GM12878 (cell line): ENCODE data around the gene C2orf92. TPM values are rescaled to one million over a fixed set of nuclear protein-coding genes. Genes with fewer than 3 reads are reported as not detected.

ENCODE experiments used
- ATAC-seq: fragments of 200-7000 bp; cut with Tn5 transposase; 3 replicates; pipeline ENCODE4 v1.9.1; 2020; ENCODE audit warnings: mild to moderate bottlenecking, moderate library complexity
- BruUV-seq: library from RNA; stranded (reverse); fragments of 400-500 nt; replicated peaks from 2 replicates; lab custom pipeline; 2021; lab: Mats Ljungman, UMichigan
- CTCF ChIA-PET: fragments of 300-600 bp; sonication (Branson Sonifier 250); formaldehyde crosslinking; extraction: SDS; loops from one replicate; lab custom pipeline; 2021; ENCODE audit warnings: inconsistent platforms; lab: Yijun Ruan, JAX
- POLR2A ChIA-PET: fragments of 350-600 bp; formaldehyde crosslinking; extraction: SDS; loops from one replicate; lab custom pipeline; 2021; ENCODE audit warnings: inconsistent platforms; lab: Charles Lee
- RAD21 ChIA-PET: fragments of 300-600 bp; sonication (Branson Sonifier 250); formaldehyde crosslinking; loops from one replicate; lab custom pipeline; 2023; ENCODE audit warnings: antibody characterized with exemption; ENCODE audit not compliant: unreplicated experiment; lab: Charles Lee
- SMC1A ChIA-PET: fragments of 300-600 bp; sonication (Branson Sonifier 250); formaldehyde crosslinking; loops from one replicate; lab custom pipeline; 2023; ENCODE audit not compliant: unreplicated experiment, uncharacterized antibody; lab: Charles Lee
- DNase-seq: peaks from one replicate; pipeline ENCODE4 v3.0.0-alpha.2; 2011; ENCODE audit warnings: low read depth, low spot score
- FAIRE-seq: peaks from 3 replicates; lab custom pipeline; 2011; peaks lifted over from hg19 to GRCh38; lab: Jason Lieb, UNC
- H2AFZ ChIP-seq: 2 replicates; pipeline ENCODE4 v1.6.0; 2011; ENCODE audit warnings: low read depth, low read length, control low read depth; ENCODE audit not compliant: control insufficient read depth
- H3K27ac ChIP-seq: 2 replicates; pipeline ENCODE4 v1.5.1; 2011; ENCODE audit warnings: control low read depth; ENCODE audit not compliant: control insufficient read depth, insufficient read depth
- H3K27me3 ChIP-seq, 2 experiments: replicated peaks in 1 of 2; 2 replicates each; pipeline versions ENCODE4 v1.6.0 to v1.6.1; 2011; ENCODE audit warnings: low read length in 1 of 2; ENCODE audit not compliant: control insufficient read depth in 2 of 2, insufficient read depth in 2 of 2
- H3K36me3 ChIP-seq, 2 experiments: 2 replicates each; pipeline ENCODE4 v1.5.1; 2011; ENCODE audit warnings: low read length in 1 of 2; ENCODE audit not compliant: control insufficient read depth in 2 of 2, insufficient read depth in 2 of 2
- H3K4me1 ChIP-seq: 2 replicates; pipeline ENCODE4 v1.6.1; 2011; ENCODE audit warnings: mild to moderate bottlenecking, low read length, moderate library complexity, mixed read lengths; ENCODE audit not compliant: control insufficient read depth, insufficient read depth
- H3K4me2 ChIP-seq: 2 replicates; pipeline ENCODE4 v1.6.0; 2011; ENCODE audit warnings: control low read depth; ENCODE audit not compliant: control insufficient read depth, insufficient read depth
- H3K4me3 ChIP-seq: fragments of 200-600 bp; sonication (generic); 2 replicates; pipeline ENCODE4 v1.5.1; 2016
- H3K79me2 ChIP-seq: 2 replicates; pipeline ENCODE4 v1.6.0; 2011; ENCODE audit warnings: low read length; ENCODE audit not compliant: control insufficient read depth, insufficient read depth
- H3K9ac ChIP-seq: 2 replicates; pipeline ENCODE4 v1.8.0; 2011; ENCODE audit warnings: low read length, control low read depth, mixed read lengths; ENCODE audit not compliant: control insufficient read depth, insufficient read depth
- H3K9me3 ChIP-seq: replicated peaks from 3 replicates; pipeline ENCODE4 v1.5.1; 2011; ENCODE audit warnings: mild to moderate bottlenecking, low read length; ENCODE audit not compliant: control insufficient read depth, insufficient read depth
- H4K20me1 ChIP-seq: 2 replicates; pipeline ENCODE4 v1.6.0; 2011; ENCODE audit not compliant: control insufficient read depth, insufficient read depth
- CBX3 ChIP-seq: fragments of 200-600 bp; sonication (generic); IDR thresholded peaks from 2 replicates; pipeline ENCODE4 v1.6.1; 2016; ENCODE audit warnings: low read depth, borderline replicate concordance
- CHD2 ChIP-seq: IDR thresholded peaks from 2 replicates; pipeline ENCODE4 v1.6.1; 2011; ENCODE audit warnings: low read depth, low read length, improper control_type of control experiment, borderline replicate concordance
- CHD4 ChIP-seq: fragments of 200-600 bp; sonication (generic); IDR thresholded peaks from 2 replicates; pipeline ENCODE4 v1.6.1; 2016; ENCODE audit warnings: mild to moderate bottlenecking
- ESRRA ChIP-seq: IDR thresholded peaks from 2 replicates; pipeline ENCODE4 v1.6.1; 2012; ENCODE audit warnings: mild to moderate bottlenecking, low read length, improper control_type of control experiment
- NFXL1 ChIP-seq: fragments of 450-650 bp; IDR thresholded peaks from 2 replicates; pipeline ENCODE4 v1.6.1; 2017; ENCODE audit warnings: antibody characterized with exemption, mild to moderate bottlenecking, borderline replicate concordance
- RFX5 ChIP-seq: IDR thresholded peaks from 2 replicates; pipeline ENCODE4 v1.6.1; 2011; ENCODE audit warnings: low read depth, low read length, improper control_type of control experiment
- SMAD1 ChIP-seq: fragments of 450-650 bp; IDR thresholded peaks from 2 replicates; pipeline ENCODE4 v1.6.1; 2018; ENCODE audit warnings: mild to moderate bottlenecking, low read depth; ENCODE audit not compliant: partially characterized antibody
- WGBS: methylation state at CpG from one replicate; pipeline ENCODE4 v1.1.6; 2016; ENCODE audit warnings: low lambda C conversion rate; ENCODE audit not compliant: insufficient replicate concordance, insufficient coverage; ENCODE audit errors: missing lambda C conversion rate; 5-methylcytosine and 5-hydroxymethylcytosine counted together
- in situ Hi-C: fragments of 300-500 bp; cut with MboI; formaldehyde crosslinking; loops from 9 replicates; pipeline ENCODE4 v1.14.3; 2018; ENCODE audit warnings: mixed read lengths
- intact Hi-C: fragments of 100-400 bp; cut with micrococcal nuclease; formaldehyde crosslinking; loops from one replicate; pipeline ENCODE4 v1.14.2; 2022; ENCODE audit not compliant: unreplicated experiment
- polyA plus RNA-seq, 11 experiments: library from polyadenylated mRNA; depleted of rRNA in 4 of 11; unstranded in 6 of 11; stranded (reverse) in 5 of 11; fragments of >200 nt; fragmentation: Nextera tagmentation in 4 of 11; fragmentation: Illumina TruSeq in 1 of 11; extraction: Ambion mirVana in 4 of 11; extraction: Trizol in 1 of 11; gene quantifications; 1 replicate in 1 of 11; 2 replicates in 10 of 11; pipeline versions ENCODE4 v1.2.1 to v1.2.3, GENCODE V29; 2011 to 2016; ENCODE audit warnings: inconsistent platforms in 2 of 11, missing spikeins in 2 of 11, low read depth in 1 of 11
- total RNA-seq, 4 experiments: library from RNA; depleted of rRNA in 3 of 4; stranded (reverse); fragments of >200 nt in 3 of 4; fragmentation: Illumina TruSeq in 1 of 4; extraction: Trizol in 1 of 4; gene quantifications; 2 replicates each; pipeline versions ENCODE4 v1.2.1 to v1.2.3, GENCODE V29; 2013 to 2021
- TF ChIP-seq, protein P1 (sequence below): IDR thresholded peaks from 2 replicates; pipeline ENCODE4 v1.6.1; 2012; ENCODE audit warnings: improper control_type of control experiment, low read depth, low read length; ENCODE audit not compliant: insufficient replicate concordance

The C2orf92 gene
- total and polyA plus RNA-seq, 10 of the 15 experiments (the other 5 are each of a cell fraction or from before 2014, with no cell fraction given) = 0.40 to 10.1 (median 3.7) TPM

GRCh38 chr2:97658691-97659157 is 10.8 kb upstream of the C2orf92 start:
- DNase-seq = no peak
- H3K4me3 ChIP-seq = no peak overlapping the region
- H3K4me1 ChIP-seq = no peaks in the 10 kb centered on the region; the same call in 1 of the 2 replicates
- CTCF ChIA-PET = no interaction called here
- no peak overlapping the region for H2AFZ ChIP-seq
- POLR2A ChIA-PET = interaction anchor here (7.5 kb wide), 1 partner anchor 11 kb away, joined by 132 read pairs; the partner anchor contains the start of gene COX5B
- H3K4me2 ChIP-seq = no peak overlapping the region
- H3K9ac ChIP-seq = no peak overlapping the region
- peaks cover 32% of the 10 kb centered on the region for H3K79me2 ChIP-seq
- in situ Hi-C loops (no loop called here), intact Hi-C loops (no loop called here)
- no peak for TF ChIP-seq NFXL1
- TF ChIP-seq, protein P1, sequence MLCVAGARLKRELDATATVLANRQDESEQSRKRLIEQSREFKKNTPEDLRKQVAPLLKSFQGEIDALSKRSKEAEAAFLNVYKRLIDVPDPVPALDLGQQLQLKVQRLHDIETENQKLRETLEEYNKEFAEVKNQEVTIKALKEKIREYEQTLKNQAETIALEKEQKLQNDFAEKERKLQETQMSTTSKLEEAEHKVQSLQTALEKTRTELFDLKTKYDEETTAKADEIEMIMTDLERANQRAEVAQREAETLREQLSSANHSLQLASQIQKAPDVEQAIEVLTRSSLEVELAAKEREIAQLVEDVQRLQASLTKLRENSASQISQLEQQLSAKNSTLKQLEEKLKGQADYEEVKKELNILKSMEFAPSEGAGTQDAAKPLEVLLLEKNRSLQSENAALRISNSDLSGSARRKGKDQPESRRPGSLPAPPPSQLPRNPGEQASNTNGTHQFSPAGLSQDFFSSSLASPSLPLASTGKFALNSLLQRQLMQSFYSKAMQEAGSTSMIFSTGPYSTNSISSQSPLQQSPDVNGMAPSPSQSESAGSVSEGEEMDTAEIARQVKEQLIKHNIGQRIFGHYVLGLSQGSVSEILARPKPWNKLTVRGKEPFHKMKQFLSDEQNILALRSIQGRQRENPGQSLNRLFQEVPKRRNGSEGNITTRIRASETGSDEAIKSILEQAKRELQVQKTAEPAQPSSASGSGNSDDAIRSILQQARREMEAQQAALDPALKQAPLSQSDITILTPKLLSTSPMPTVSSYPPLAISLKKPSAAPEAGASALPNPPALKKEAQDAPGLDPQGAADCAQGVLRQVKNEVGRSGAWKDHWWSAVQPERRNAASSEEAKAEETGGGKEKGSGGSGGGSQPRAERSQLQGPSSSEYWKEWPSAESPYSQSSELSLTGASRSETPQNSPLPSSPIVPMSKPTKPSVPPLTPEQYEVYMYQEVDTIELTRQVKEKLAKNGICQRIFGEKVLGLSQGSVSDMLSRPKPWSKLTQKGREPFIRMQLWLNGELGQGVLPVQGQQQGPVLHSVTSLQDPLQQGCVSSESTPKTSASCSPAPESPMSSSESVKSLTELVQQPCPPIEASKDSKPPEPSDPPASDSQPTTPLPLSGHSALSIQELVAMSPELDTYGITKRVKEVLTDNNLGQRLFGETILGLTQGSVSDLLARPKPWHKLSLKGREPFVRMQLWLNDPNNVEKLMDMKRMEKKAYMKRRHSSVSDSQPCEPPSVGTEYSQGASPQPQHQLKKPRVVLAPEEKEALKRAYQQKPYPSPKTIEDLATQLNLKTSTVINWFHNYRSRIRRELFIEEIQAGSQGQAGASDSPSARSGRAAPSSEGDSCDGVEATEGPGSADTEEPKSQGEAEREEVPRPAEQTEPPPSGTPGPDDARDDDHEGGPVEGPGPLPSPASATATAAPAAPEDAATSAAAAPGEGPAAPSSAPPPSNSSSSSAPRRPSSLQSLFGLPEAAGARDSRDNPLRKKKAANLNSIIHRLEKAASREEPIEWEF = no peak
- no peak for TF ChIP-seq SMAD1
- TF ChIP-seq CBX3 = no peak
- no peak for TF ChIP-seq ESRRA
- no peak for TF ChIP-seq RFX5
- TF ChIP-seq CHD2 = no peak
- no peak for TF ChIP-seq CHD4
- WGBS = 92% methylated on average over 13 of the region's 13 CpGs
- RAD21 ChIA-PET = no interaction called here
- no peak overlapping the region for H3K27ac ChIP-seq
- H3K36me3 ChIP-seq = peaks cover 6 to 8% of the 10 kb centered on the region in 2 experiments; a peak in 3 of 4 replicates
- no peak for FAIRE-seq
- peaks cover 2% of the 10 kb centered on the region; the same call in 1 of the 2 replicates for H4K20me1 ChIP-seq
- no peak for ATAC-seq
- no TSS peak for BruUV-seq
- H3K9me3 ChIP-seq = no peaks in the 10 kb centered on the region; the same call in 2 of the 3 replicates
- H3K27me3 ChIP-seq = no peaks in the 10 kb centered on the region
- SMC1A ChIA-PET = no interaction called here
